ENCODE measurements around the gene CACNA1I. TPM values are rescaled to one million over a fixed set of nuclear protein-coding genes. Genes with fewer than 3 reads are reported as not detected.

CACNA1I gene
- total RNA-seq, 1 donor from 2014 or later = 0.03 TPM

GRCh38 chr22:39623603-39624500 lies 53.3 kb downstream of the CACNA1I start:
- H3K4me1 Mint-ChIP-seq (ENCODE audit: unreplicated experiment) = no peaks in the 10 kb centered on the region
- H3K4me3 Mint-ChIP-seq (ENCODE audit: unreplicated experiment) = no peak overlapping the region
- DNase-seq (ENCODE audit: extremely low spot score, unreplicated experiment) = no peak
- no peak overlapping the region for H3K27ac Mint-ChIP-seq (ENCODE audit: unreplicated experiment)
- H3K27me3 Mint-ChIP-seq (ENCODE audit: unreplicated experiment) = peaks cover 14% of the 10 kb centered on the region
- no peaks in the 10 kb centered on the region for H3K9me3 Mint-ChIP-seq (ENCODE audit: unreplicated experiment)
- H3K36me3 Mint-ChIP-seq (ENCODE audit: unreplicated experiment) = no peaks in the 10 kb centered on the region
- no peak for TF ChIP-seq CTCF (IDR thresholded peaks at IDR 0.05)

- TF ChIP-seq CTCF (IDR thresholded peaks at IDR 0.05) = no peak
- peaks cover 18% of the 10 kb centered on the region for H3K27me3 Mint-ChIP-seq (ENCODE audit: unreplicated experiment)
- H3K27ac Mint-ChIP-seq (ENCODE audit: unreplicated experiment) = no peak overlapping the region
- H3K9me3 Mint-ChIP-seq (ENCODE audit: unreplicated experiment) = no peaks in the 10 kb centered on the region
- no peaks in the 10 kb centered on the region for H3K36me3 Mint-ChIP-seq (ENCODE audit: unreplicated experiment)
- no peaks in the 10 kb centered on the region for H3K4me1 Mint-ChIP-seq (ENCODE audit: unreplicated experiment)
- no peak for DNase-seq (ENCODE audit: extremely low spot score, unreplicated experiment)
- no peak overlapping the region for H3K4me3 Mint-ChIP-seq (ENCODE audit: unreplicated experiment)
These were observed 53.9 kb downstream of the CACNA1I start for GRCh38 chr22:39624501-39624821.

GRCh38 chr22:39625569-39626537 lies 55.3 kb downstream of the CACNA1I start:
- Mint-ChIP-seq H3K27me3 (ENCODE audit: unreplicated experiment) (peaks cover 27% of the 10 kb centered on the region), H3K9me3 (ENCODE audit: unreplicated experiment) (no peaks in the 10 kb centered on the region), H3K36me3 (ENCODE audit: unreplicated experiment) (no peaks in the 10 kb centered on the region), H3K27ac (ENCODE audit: unreplicated experiment) (no peak overlapping the region), H3K4me1 (ENCODE audit: unreplicated experiment) (no peaks in the 10 kb centered on the region), H3K4me3 (ENCODE audit: unreplicated experiment) (no peak overlapping the region)
- no peak for TF ChIP-seq CTCF (IDR thresholded peaks at IDR 0.05)
- DNase-seq (ENCODE audit: extremely low spot score, unreplicated experiment) = no peak

GRCh38 chr22:39627208-39627607 lies 56.7 kb downstream of the CACNA1I start:
- Mint-ChIP-seq H3K4me3 (ENCODE audit: unreplicated experiment) (no peak overlapping the region), H3K36me3 (ENCODE audit: unreplicated experiment) (no peaks in the 10 kb centered on the region), H3K27ac (ENCODE audit: unreplicated experiment) (no peak overlapping the region), H3K4me1 (ENCODE audit: unreplicated experiment) (no peaks in the 10 kb centered on the region), H3K9me3 (ENCODE audit: unreplicated experiment) (no peaks in the 10 kb centered on the region), H3K27me3 (ENCODE audit: unreplicated experiment) (peaks cover 27% of the 10 kb centered on the region)
- no peak for TF ChIP-seq CTCF (IDR thresholded peaks at IDR 0.05)
- no peak for DNase-seq (ENCODE audit: extremely low spot score, unreplicated experiment)
